T-helper 2 cell (primary cell): ENCODE measurements around the gene GALNT6.

ENCODE experiments used
- DNase-seq, 5 experiments: peaks; one replicate each; pipeline versions ENCODE4 v3.0.0 to v3.0.0-alpha.2; 2012 to 2022

Gene GALNT6

DNA sequence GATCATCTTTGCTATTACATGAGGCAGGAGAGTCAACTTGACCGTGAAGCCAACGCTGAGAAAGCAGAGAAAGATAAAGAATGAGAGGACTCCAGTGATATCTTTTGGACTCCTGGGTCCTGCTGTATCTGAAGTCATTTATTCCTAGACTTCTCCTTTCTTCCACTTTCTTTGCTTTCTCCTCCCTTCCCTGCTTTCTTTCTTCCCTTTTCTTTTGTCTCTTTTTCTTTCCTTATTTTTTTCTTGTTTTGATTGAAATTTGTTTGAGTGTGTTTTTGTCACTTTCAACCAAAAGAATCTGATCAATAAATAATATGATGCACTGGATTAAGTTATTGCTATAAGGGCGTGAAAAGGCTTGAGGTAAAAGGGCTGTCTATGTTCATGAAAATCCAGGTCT is 13.4 kb upstream of the GALNT6 start:
- no peak for DNase-seq

- DNase-seq, result no peak
Observed at GRCh38 chr12:51403681-51404136, 12.5 kb upstream of the GALNT6 start.

DNA sequence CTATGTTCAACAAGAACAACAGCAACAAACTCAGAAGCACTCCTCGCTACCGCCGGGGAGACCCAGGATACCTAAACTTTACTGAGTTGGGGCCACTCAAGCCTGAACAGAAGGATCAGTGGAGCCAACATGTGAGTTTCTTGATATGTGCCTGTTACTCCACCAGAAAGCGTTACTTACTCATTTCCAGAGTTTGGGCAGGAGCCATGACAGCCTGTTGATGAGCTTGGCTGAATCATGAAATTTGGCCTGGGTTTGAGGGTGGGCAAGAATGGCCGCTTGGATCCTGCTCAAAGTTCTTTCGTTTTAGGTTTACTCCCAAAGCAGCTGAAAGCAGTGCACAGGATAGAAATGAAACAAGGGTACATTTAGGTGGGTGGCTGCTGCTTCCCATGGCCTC is 12.0 kb upstream of the GALNT6 start:
- DNase-seq, result no peak

- DNase-seq, result no peak
Observed at GRCh38 chr12:51401900-51402299, 10.7 kb upstream of the GALNT6 start.

DNA sequence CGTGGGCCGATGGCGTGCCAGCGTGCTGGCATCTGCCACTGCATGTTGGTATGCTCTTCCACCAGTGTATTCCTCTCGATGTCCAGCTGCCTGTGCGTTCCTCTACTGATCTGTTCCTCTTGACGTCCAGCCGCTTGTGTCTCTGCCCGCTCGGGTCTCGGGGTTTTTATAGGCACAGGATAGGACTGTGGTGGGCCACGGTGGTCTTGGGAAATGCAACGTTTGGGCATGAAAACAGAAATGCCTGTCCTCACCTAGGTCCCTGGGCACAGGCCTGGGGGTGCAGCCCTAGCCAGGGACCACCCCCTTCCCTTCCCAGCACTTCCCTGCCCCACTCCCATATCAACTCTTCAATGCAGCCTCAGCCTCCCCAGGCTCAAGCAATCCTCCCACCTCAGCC is 10.3 kb upstream of the GALNT6 start:
- DNase-seq, result no peak

- DNase-seq, result no peak
Observed at GRCh38 chr12:51401020-51401419, 9.8 kb upstream of the GALNT6 start.

- no peak for DNase-seq
Observed at GRCh38 chr12:51399891-51400290, 8.7 kb upstream of the GALNT6 start.

DNA sequence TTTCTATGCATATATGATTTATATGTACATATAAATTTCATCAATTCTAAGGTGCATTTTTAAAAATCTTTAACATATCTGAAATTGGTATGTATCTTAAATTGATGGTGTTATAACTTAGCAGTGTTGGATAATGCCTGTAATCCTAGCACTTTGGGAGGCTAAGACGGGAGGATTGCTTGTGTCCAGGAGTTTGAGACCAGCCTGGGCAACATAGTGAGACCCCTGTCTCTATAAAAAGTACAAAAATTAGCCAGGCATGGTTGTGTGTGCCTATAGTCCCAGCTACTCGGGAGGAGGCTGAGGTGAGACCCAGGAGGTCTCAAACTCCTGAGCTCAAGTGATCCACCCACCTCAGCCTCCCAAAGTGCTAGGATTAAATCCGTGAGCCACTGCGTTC is 6.5 kb upstream of the GALNT6 start:
- DNase-seq, result no peak

DNA sequence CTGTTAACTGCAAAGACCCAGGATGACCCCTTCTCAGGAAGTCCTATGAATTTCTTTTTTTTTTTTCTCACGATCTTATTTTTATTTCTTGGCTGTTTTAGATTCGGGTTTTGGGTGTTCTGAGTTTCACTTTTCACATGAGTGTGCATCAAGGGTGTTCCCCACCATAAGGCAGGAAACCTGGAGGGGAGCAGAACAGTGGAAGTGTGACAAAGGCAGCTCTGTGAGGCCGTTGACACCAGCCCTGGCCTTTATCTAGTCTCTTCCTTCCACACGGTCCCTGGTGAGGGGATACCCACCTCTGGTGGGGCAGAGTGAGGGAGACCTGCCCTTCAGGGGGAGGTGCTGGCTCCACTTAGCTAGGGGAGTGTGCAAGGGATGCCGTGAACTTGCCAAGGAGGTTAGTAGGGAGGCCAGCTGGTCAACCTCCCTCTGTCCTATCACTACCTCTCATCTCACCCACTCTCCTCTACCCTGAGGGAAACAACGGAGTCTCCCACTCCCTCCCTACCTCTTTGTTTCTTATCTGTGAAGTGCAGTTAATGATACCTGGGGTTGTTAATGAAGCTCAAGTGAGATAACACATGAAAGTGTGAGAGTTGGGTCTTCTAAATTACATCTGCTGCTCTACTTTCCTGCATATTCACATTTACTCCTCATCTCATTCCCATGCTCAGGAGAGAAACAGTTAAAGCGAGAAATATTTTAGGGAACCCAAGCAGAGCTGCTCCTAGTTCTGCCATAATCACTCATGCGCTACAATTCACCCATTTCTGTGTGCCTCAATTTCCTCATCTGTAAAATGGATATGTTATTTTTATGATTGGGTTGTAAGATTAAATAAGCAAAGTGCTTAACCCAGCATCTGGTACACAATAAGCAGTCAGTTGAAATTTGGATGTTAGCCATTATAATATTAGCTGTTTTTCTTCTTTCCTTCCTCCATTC is 4.4 kb upstream of the GALNT6 start:
- DNase-seq, result peak in 2 of 5 experiments; percentile 22 to 67

- DNase-seq, result peak in 4 of 5 experiments; percentile 15 to 53 (median 30)
Observed at GRCh38 chr12:51393676-51394545, 2.7 kb upstream of the GALNT6 start.

GRCh38 chr12:51392556-51393237 is 1.5 kb upstream of the GALNT6 start:
- no peak for DNase-seq

DNA sequence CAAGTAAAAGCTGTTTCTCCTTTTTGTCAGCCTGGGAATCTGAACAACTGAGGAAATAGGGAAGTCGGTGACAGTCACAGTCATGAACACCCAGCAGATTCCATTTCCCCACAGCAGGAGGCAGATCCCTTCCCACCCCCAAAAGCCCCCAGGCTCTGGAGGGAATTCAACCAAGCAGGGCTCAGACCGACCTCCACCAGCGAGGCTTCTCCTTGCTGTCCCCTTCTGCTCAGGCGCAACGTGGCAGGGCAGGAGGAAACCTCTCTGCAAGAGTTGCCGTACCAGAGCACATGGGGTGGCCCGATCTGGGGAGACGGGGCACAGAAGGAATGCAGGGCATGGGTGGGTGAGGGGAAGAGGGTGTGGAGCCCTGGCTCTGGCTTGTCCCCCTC is 319 bp downstream of the GALNT6 start:
- DNase-seq, result peak in 1 of 5 experiments; percentile 28

DNA sequence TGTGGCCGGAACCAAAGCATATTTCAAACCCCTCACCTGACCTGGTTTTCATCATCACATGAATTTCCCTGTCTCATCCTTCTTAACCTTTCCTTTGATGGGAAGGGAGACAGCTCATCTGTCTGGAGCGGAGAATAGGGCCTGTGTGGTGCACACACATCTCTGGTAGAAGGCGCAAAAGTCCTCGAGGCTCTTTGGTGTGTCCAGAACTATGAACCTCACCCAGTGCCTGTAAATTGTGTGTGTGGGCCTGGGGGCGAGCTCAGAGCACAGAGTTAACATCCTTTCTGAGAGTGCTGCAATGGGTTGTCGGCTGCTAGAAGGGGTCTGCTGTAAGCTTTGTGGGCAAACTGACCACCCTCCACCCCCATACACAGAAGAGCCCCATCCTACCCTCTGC is 749 bp downstream of the GALNT6 start:
- no peak for DNase-seq

- peak in 1 of 5 experiments; percentile 25 for DNase-seq
Observed at GRCh38 chr12:51389302-51389999, 1.8 kb downstream of the GALNT6 start.

DNA sequence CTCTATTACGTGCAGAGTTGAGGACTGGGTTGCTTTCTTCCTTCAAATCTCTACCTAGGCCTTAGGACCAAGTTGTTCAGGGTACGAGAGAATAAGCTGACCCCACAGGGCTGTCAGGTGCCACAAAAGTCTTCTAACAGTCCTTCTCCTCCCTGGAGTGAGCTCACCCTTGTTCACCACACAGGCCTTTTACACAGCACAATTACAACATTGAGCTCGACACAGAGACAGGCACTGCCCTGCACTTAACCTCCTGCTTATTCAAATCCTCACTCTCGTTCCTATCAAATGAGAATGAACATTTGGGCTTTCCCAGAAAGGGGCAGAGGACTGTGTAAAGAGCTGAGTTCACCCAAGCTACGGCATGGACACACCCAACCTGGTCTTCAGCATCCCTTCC is 2.4 kb downstream of the GALNT6 start:
- DNase-seq, result no peak

GRCh38 chr12:51388069-51388799 is 3.0 kb downstream of the GALNT6 start:
- no peak for DNase-seq

GRCh38 chr12:51386351-51386750 is 4.9 kb downstream of the GALNT6 start:
- no peak for DNase-seq

DNA sequence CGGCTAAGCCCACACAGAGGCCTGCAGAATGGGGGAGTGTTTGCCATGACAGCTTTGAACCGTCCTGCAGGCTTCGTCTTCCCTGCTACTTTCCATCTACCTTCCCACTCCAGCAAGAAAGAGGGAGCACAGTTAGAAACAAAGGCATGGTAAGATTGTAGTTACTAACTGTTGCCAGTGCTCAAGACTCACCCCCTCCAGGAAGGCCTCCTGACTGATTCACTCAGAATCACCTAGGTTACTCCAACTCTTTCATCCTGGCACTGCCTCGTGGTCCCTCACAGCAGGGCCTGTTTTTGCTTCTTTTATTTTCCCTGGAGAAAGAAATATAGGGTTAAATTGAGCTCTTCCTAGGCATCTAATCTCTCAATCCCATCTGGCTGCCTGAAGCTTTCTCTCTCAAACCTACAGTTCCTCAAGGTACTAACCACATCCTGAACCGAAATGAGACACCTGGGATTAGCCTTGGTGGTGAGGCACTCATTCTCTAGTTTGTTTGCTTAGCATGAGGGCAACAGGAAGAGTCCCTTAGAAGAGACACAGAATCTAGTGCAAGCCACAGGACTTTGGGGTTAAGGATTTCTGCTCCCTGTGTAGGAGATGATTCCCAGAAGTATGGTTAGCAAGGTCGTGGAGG is 7.8 kb downstream of the GALNT6 start:
- DNase-seq, result peak in 1 of 5 experiments; percentile 30

DNA sequence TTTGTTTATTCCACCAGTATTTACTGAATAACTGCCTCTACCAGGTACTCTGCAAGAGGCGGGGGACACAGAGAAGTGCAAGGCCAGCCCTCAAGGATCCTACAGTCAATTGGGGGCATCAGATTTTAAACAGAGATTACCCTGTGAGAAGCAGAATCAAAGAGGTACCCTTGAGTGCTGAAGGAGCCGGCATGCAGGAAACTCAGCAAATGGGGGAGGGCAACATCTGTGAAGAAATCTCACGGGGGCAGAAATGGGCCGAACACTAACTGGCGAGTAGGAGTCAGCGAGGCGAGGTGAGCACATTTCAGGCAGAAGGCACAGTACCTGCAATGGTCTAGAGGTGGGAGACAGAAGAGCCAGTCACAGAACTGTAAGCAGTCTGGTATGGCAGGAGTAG is 9.0 kb downstream of the GALNT6 start:
- DNase-seq, result no peak

DNA sequence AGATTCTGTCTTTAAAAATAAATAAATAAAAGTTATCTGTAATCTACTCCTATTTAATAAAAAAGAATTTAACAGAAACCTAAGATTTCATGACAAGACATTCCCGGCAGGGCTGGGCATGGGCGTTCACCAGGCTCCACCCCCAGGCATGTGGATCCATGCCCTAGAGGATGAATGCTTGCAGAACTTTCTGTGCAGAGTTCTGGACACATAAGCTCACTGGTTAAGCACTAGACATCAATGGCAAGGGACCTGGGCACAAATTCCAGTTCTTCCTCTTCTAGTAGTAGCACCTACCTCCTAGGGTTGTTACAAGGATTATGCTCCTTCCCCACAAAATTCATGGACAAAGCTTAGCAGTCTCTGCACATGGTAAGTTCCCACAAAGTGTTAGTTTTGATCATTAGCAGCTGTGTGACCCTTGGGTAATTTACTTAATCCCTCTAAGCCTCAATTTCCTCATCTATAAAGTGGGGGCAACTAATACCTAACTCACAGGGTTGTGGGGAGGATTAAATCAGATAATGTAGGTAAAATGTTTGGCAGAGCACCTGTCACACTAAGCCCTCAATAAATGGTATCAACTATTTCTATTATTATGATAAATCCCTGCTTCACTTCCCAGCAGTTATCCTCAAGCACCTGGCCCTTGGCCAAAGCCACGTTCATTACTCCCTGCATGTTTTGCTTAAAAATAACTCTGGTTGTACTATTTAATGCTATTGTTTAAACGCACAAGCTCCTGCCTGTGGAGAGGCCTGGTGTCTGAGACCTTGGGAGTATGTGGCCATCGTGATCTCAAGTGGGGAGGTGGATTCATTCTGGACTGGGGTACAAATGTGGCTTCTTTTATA is 9.8 kb downstream of the GALNT6 start:
- no peak for DNase-seq
